GM12878 (cell line): ENCODE measurements around the gene BPTF. TPM values are rescaled to one million over a fixed set of nuclear protein-coding genes. Genes with fewer than 3 reads are reported as not detected.

Source experiments
- ATAC-seq: fragments of 200-7000 bp; cut with Tn5 transposase; 3 replicates; pipeline ENCODE4 v1.9.1; 2020; ENCODE audit warnings: mild to moderate bottlenecking, moderate library complexity
- BruUV-seq: library from RNA; stranded (reverse); fragments of 400-500 nt; replicated peaks from 2 replicates; lab custom pipeline; 2021; lab: Mats Ljungman, UMichigan
- CTCF ChIA-PET: fragments of 300-600 bp; sonication (Branson Sonifier 250); formaldehyde crosslinking; extraction: SDS; loops from one replicate; lab custom pipeline; 2021; ENCODE audit warnings: inconsistent platforms; lab: Yijun Ruan, JAX
- POLR2A ChIA-PET: fragments of 350-600 bp; formaldehyde crosslinking; extraction: SDS; loops from one replicate; lab custom pipeline; 2021; ENCODE audit warnings: inconsistent platforms; lab: Charles Lee
- RAD21 ChIA-PET: fragments of 300-600 bp; sonication (Branson Sonifier 250); formaldehyde crosslinking; loops from one replicate; lab custom pipeline; 2023; ENCODE audit warnings: antibody characterized with exemption; ENCODE audit not compliant: unreplicated experiment; lab: Charles Lee
- SMC1A ChIA-PET: fragments of 300-600 bp; sonication (Branson Sonifier 250); formaldehyde crosslinking; loops from one replicate; lab custom pipeline; 2023; ENCODE audit not compliant: unreplicated experiment, uncharacterized antibody; lab: Charles Lee
- DNase-seq: peaks from one replicate; pipeline ENCODE4 v3.0.0-alpha.2; 2011; ENCODE audit warnings: low read depth, low spot score
- FAIRE-seq: peaks from 3 replicates; lab custom pipeline; 2011; peaks lifted over from hg19 to GRCh38; lab: Jason Lieb, UNC
- H2AFZ ChIP-seq: 2 replicates; pipeline ENCODE4 v1.6.0; 2011; ENCODE audit warnings: low read depth, low read length, control low read depth; ENCODE audit not compliant: control insufficient read depth
- H3K27ac ChIP-seq: 2 replicates; pipeline ENCODE4 v1.5.1; 2011; ENCODE audit warnings: control low read depth; ENCODE audit not compliant: control insufficient read depth, insufficient read depth
- H3K27me3 ChIP-seq, 2 experiments: replicated peaks in 1 of 2; 2 replicates each; pipeline versions ENCODE4 v1.6.0 to v1.6.1; 2011; ENCODE audit warnings: low read length in 1 of 2; ENCODE audit not compliant: control insufficient read depth in 2 of 2, insufficient read depth in 2 of 2
- H3K36me3 ChIP-seq, 2 experiments: 2 replicates each; pipeline ENCODE4 v1.5.1; 2011; ENCODE audit warnings: low read length in 1 of 2; ENCODE audit not compliant: control insufficient read depth in 2 of 2, insufficient read depth in 2 of 2
- H3K4me1 ChIP-seq: 2 replicates; pipeline ENCODE4 v1.6.1; 2011; ENCODE audit warnings: mild to moderate bottlenecking, low read length, moderate library complexity, mixed read lengths; ENCODE audit not compliant: control insufficient read depth, insufficient read depth
- H3K4me2 ChIP-seq: 2 replicates; pipeline ENCODE4 v1.6.0; 2011; ENCODE audit warnings: control low read depth; ENCODE audit not compliant: control insufficient read depth, insufficient read depth
- H3K4me3 ChIP-seq: fragments of 200-600 bp; sonication (generic); 2 replicates; pipeline ENCODE4 v1.5.1; 2016
- H3K79me2 ChIP-seq: 2 replicates; pipeline ENCODE4 v1.6.0; 2011; ENCODE audit warnings: low read length; ENCODE audit not compliant: control insufficient read depth, insufficient read depth
- H3K9ac ChIP-seq: 2 replicates; pipeline ENCODE4 v1.8.0; 2011; ENCODE audit warnings: low read length, control low read depth, mixed read lengths; ENCODE audit not compliant: control insufficient read depth, insufficient read depth
- H3K9me3 ChIP-seq: replicated peaks from 3 replicates; pipeline ENCODE4 v1.5.1; 2011; ENCODE audit warnings: mild to moderate bottlenecking, low read length; ENCODE audit not compliant: control insufficient read depth, insufficient read depth
- H4K20me1 ChIP-seq: 2 replicates; pipeline ENCODE4 v1.6.0; 2011; ENCODE audit not compliant: control insufficient read depth, insufficient read depth
- ATF7 ChIP-seq: fragments of 450-650 bp; IDR thresholded peaks from 2 replicates; pipeline ENCODE4 v1.6.1; 2016; ENCODE audit warnings: low read depth, mild to moderate bottlenecking
- CBFB ChIP-seq: IDR thresholded peaks from 2 replicates; pipeline ENCODE4 v1.6.1; 2016; ENCODE audit warnings: antibody characterized with exemption, low read depth
- EGR1 ChIP-seq, 2 experiments: IDR thresholded peaks; 1 replicate in 1 of 2; 2 replicates in 1 of 2; pipeline ENCODE4 v1.6.1; 2011 to 2012; ENCODE audit warnings: low read depth in 2 of 2, low read length in 2 of 2, borderline replicate concordance in 1 of 2, mild to moderate bottlenecking in 1 of 2, moderate library complexity in 1 of 2
- EZH2 ChIP-seq: IDR thresholded peaks from 2 replicates; pipeline ENCODE4 v1.6.1; 2012; ENCODE audit warnings: low read depth, mild to moderate bottlenecking, control low read depth, inconsistent platforms, low read length, borderline replicate concordance; ENCODE audit not compliant: control insufficient read depth
- IRF5 ChIP-seq: fragments of 450-650 bp; IDR thresholded peaks from 2 replicates; pipeline ENCODE4 v1.6.1; 2017; ENCODE audit warnings: borderline replicate concordance
- KAT2A ChIP-seq: conservative IDR thresholded peaks from 2 replicates; pipeline ENCODE4 v1.6.1; 2011; ENCODE audit warnings: low read depth, low read length; ENCODE audit not compliant: control insufficient read depth
- KDM1A ChIP-seq: fragments of 200-600 bp; sonication (generic); IDR thresholded peaks from 2 replicates; pipeline ENCODE4 v1.6.1; 2016; ENCODE audit warnings: borderline replicate concordance
- MLLT1 ChIP-seq: fragments of 450-650 bp; IDR thresholded peaks from 2 replicates; pipeline ENCODE4 v1.6.1; 2016; ENCODE audit warnings: mild to moderate bottlenecking
- MTA2 ChIP-seq: fragments of 450-650 bp; IDR thresholded peaks from 2 replicates; pipeline ENCODE4 v1.6.1; 2016; ENCODE audit warnings: low read depth, mild to moderate bottlenecking, moderate library complexity
- POLR2A ChIP-seq: IDR thresholded peaks from 2 replicates; pipeline ENCODE4 v1.6.1; 2011; ENCODE audit warnings: low read depth, mild to moderate bottlenecking, low read length
- RAD51 ChIP-seq: fragments of 450-650 bp; IDR thresholded peaks from 2 replicates; pipeline ENCODE4 v1.6.1; 2016; ENCODE audit warnings: moderate library complexity, mild to moderate bottlenecking, inconsistent platforms
- RUNX3 ChIP-seq: IDR thresholded peaks from 2 replicates; pipeline ENCODE4 v1.6.1; 2012; ENCODE audit warnings: low read length, inconsistent platforms
- YY1 ChIP-seq: IDR thresholded peaks from 2 replicates; pipeline ENCODE4 v1.6.1; 2011; ENCODE audit warnings: low read depth, mild to moderate bottlenecking, low read length
- ZNF384 ChIP-seq: IDR thresholded peaks from 2 replicates; pipeline ENCODE4 v1.6.1; 2012; ENCODE audit warnings: low read depth, mild to moderate bottlenecking, low read length, improper control_type of control experiment, borderline replicate concordance
- WGBS: methylation state at CpG from one replicate; pipeline ENCODE4 v1.1.6; 2016; ENCODE audit warnings: low lambda C conversion rate; ENCODE audit not compliant: insufficient replicate concordance, insufficient coverage; ENCODE audit errors: missing lambda C conversion rate; 5-methylcytosine and 5-hydroxymethylcytosine counted together
- in situ Hi-C: fragments of 300-500 bp; cut with MboI; formaldehyde crosslinking; loops from 9 replicates; pipeline ENCODE4 v1.14.3; 2018; ENCODE audit warnings: mixed read lengths
- intact Hi-C: fragments of 100-400 bp; cut with micrococcal nuclease; formaldehyde crosslinking; loops from one replicate; pipeline ENCODE4 v1.14.2; 2022; ENCODE audit not compliant: unreplicated experiment
- polyA plus RNA-seq, 11 experiments: library from polyadenylated mRNA; depleted of rRNA in 4 of 11; unstranded in 6 of 11; stranded (reverse) in 5 of 11; fragments of >200 nt; fragmentation: Nextera tagmentation in 4 of 11; fragmentation: Illumina TruSeq in 1 of 11; extraction: Ambion mirVana in 4 of 11; extraction: Trizol in 1 of 11; gene quantifications; 1 replicate in 1 of 11; 2 replicates in 10 of 11; pipeline versions ENCODE4 v1.2.1 to v1.2.3, GENCODE V29; 2011 to 2016; ENCODE audit warnings: inconsistent platforms in 2 of 11, missing spikeins in 2 of 11, low read depth in 1 of 11
- total RNA-seq, 4 experiments: library from RNA; depleted of rRNA in 3 of 4; stranded (reverse); fragments of >200 nt in 3 of 4; fragmentation: Illumina TruSeq in 1 of 4; extraction: Trizol in 1 of 4; gene quantifications; 2 replicates each; pipeline versions ENCODE4 v1.2.1 to v1.2.3, GENCODE V29; 2013 to 2021

BPTF gene
- total and polyA plus RNA-seq, 10 of the 15 experiments (the other 5 are each of a cell fraction or from before 2014, with no cell fraction given) = 19.4 to 78.3 (median 44.8) TPM

GRCh38 chr17:67784364-67785121 lies 40.8 kb upstream of the BPTF start:
- RAD21 ChIA-PET = interaction anchor here (0.9 kb wide), 1 partner anchor 155 kb away, joined by 3 read pairs; no protein-coding TSS in a partner anchor
- SMC1A ChIA-PET = interaction anchor here (1.0 kb wide), 1 partner anchor 16 kb away, joined by 4 read pairs; no protein-coding TSS in a partner anchor
- peak; percentile 90 for FAIRE-seq
- H4K20me1 ChIP-seq = no peaks in the 10 kb centered on the region
- in situ Hi-C loops = no loop called here
- no peaks in the 10 kb centered on the region for H3K36me3 ChIP-seq
- peaks cover 5% of the 10 kb centered on the region; the same call in 1 of the 2 replicates for H3K4me1 ChIP-seq
- no peaks in the 10 kb centered on the region for H3K9me3 ChIP-seq
- intact Hi-C loops = no loop called here
- H3K4me3 ChIP-seq = no peak overlapping the region
- no peak overlapping the region for H3K9ac ChIP-seq
- H3K27me3 ChIP-seq = no peaks in the 10 kb centered on the region
- ATAC-seq = peak; percentile 83
- peak overlapping the region; percentile 11; the same call in 1 of the 2 replicates for H3K4me2 ChIP-seq
- CTCF ChIA-PET = interaction anchor here (2.6 kb wide), 1 partner anchor 18 kb away, joined by 8 read pairs; no protein-coding TSS in a partner anchor
- H3K79me2 ChIP-seq = no peaks in the 10 kb centered on the region
- peak overlapping the region; percentile 60 for H2AFZ ChIP-seq
- H3K27ac ChIP-seq = no peak overlapping the region
- 57% methylated on average over 10 of the region's 10 CpGs for WGBS
- BruUV-seq = no TSS peak
- TF ChIP-seq RUNX3 = peak; percentile 23; the same call in 1 of the 2 replicates
- no peak for TF ChIP-seq YY1
- no peak for DNase-seq
- POLR2A ChIA-PET = interaction anchor here (0.6 to 0.7 kb wide), 2 partner anchors 40 to 182 kb away, joined by 3 read pairs; no protein-coding TSS in a partner anchor

- 59% methylated on average over 3 of the region's 3 CpGs for WGBS
- Histone ChIP-seq H3K27ac (no peak overlapping the region), H4K20me1 (no peaks in the 10 kb centered on the region), H3K27me3 (no peaks in the 10 kb centered on the region), H3K36me3 (no peaks in the 10 kb centered on the region), H3K4me1 (peaks cover 5% of the 10 kb centered on the region; the same call in 1 of the 2 replicates), H2AFZ (no peak overlapping the region), H3K4me2 (no peak overlapping the region), H3K9ac (no peak overlapping the region), H3K4me3 (no peak overlapping the region), H3K9me3 (no peaks in the 10 kb centered on the region), H3K79me2 (no peaks in the 10 kb centered on the region)
- TF ChIP-seq RAD51 = no peak
- no peak for TF ChIP-seq ZNF384
- TF ChIP-seq ATF7 = no peak
- TF ChIP-seq IRF5 = no peak
- no peak for TF ChIP-seq KAT2A
- no peak for TF ChIP-seq EZH2
- no peak for TF ChIP-seq POLR2A
- no peak for TF ChIP-seq KDM1A
- no peak for TF ChIP-seq MLLT1
- TF ChIP-seq EGR1 (IDR thresholded peaks at IDR 0.05; ENCODE audit: borderline replicate concordance in 1 of 2, low read depth in 2 of 2, low read length in 2 of 2) = no peak
- no peak for TF ChIP-seq CBFB
- no peak for TF ChIP-seq MTA2
- FAIRE-seq (no peak), ATAC-seq (no peak; the same call in 2 of the 3 replicates), DNase-seq (no peak)
- no TSS peak for BruUV-seq
- in situ Hi-C loops (no loop called here), intact Hi-C loops (no loop called here)
- RAD21 ChIA-PET = no interaction called here
- SMC1A ChIA-PET = no interaction called here
- CTCF ChIA-PET = no interaction called here
- POLR2A ChIA-PET = interaction anchor here (0.6 kb wide), 1 partner anchor 182 kb away, joined by 3 read pairs; no protein-coding TSS in a partner anchor
Measured at GRCh38 chr17:67785122-67785477, 40.2 kb upstream of the BPTF start.
